Measurements from ENCODE around the gene WWP2.

DNA sequence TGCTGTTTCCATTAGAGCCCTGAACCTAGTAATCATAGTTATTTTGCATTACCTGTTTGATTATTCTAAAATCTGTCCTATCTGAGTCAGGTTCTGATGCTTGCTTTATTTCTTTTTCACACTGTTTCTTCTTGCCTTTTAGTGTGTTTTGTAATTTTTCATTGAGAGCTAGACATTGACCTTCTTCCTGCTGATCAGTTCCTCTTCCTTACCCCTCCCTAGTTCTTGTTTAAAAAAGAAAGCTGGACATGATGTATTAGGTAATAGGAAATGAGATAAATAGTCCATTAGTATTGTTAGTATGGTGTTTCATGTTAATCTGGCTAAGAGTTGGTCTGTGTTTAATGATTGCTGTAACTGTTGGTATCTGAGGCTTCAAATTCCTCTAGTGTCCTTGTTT is 13.4 kb downstream of the WWP2 start:
- TF ChIP-seq, protein P1, sequence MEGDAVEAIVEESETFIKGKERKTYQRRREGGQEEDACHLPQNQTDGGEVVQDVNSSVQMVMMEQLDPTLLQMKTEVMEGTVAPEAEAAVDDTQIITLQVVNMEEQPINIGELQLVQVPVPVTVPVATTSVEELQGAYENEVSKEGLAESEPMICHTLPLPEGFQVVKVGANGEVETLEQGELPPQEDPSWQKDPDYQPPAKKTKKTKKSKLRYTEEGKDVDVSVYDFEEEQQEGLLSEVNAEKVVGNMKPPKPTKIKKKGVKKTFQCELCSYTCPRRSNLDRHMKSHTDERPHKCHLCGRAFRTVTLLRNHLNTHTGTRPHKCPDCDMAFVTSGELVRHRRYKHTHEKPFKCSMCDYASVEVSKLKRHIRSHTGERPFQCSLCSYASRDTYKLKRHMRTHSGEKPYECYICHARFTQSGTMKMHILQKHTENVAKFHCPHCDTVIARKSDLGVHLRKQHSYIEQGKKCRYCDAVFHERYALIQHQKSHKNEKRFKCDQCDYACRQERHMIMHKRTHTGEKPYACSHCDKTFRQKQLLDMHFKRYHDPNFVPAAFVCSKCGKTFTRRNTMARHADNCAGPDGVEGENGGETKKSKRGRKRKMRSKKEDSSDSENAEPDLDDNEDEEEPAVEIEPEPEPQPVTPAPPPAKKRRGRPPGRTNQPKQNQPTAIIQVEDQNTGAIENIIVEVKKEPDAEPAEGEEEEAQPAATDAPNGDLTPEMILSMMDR (optimal IDR thresholded peaks at IDR 0.05 in 1 of 3, IDR thresholded peaks at IDR 0.05 in 1 of 3, conservative IDR thresholded peaks at IDR 0.05 in 1 of 3; ENCODE audit: extremely low read depth in 1 of 3, insufficient read depth in 2 of 3, low read length in 3 of 3): no peak
- TF ChIP-seq EZH2 (IDR thresholded peaks at IDR 0.05; ENCODE audit: low read length): no peak

Measured in keratinocyte (primary cell).